HepG2 (cell line): ENCODE results near the gene TMEM240. TPM values are rescaled to one million over a fixed set of nuclear protein-coding genes. Genes with fewer than 3 reads are reported as not detected.

Experiments used
- ATAC-seq: fragments of 200-7000 bp; cut with Tn5 transposase; 3 replicates; pipeline ENCODE4 v1.9.1; 2020; ENCODE audit warnings: mild to moderate bottlenecking, moderate library complexity
- BruUV-seq: library from RNA; stranded (reverse); fragments of 400-500 nt; replicated peaks from 2 replicates; lab custom pipeline; 2021; lab: Mats Ljungman, UMichigan
- CTCF ChIA-PET: fragments of 300-600 bp; formaldehyde crosslinking; extraction: SDS; loops from one replicate; lab custom pipeline; 2021; ENCODE audit warnings: low total read pairs, inconsistent platforms, low intra/inter-chr PET ratio; lab: Yijun Ruan, JAX
- POLR2A ChIA-PET: fragments of 350-600 bp; sonication (Branson Sonifier 250); formaldehyde crosslinking; loops from one replicate; lab custom pipeline; 2020; ENCODE audit warnings: antibody characterized with exemption, inconsistent platforms; lab: Yijun Ruan, JAX
- DNase-seq: peaks from one replicate; pipeline ENCODE4 v3.0.0-alpha.2; 2015; ENCODE audit warnings: low spot score
- FAIRE-seq: peaks from 3 replicates; lab custom pipeline; 2011; peaks lifted over from hg19 to GRCh38; lab: Jason Lieb, UNC
- H2AFZ ChIP-seq: one replicate; pipeline ENCODE4 v1.6.1; 2011; ENCODE audit warnings: low read length, inconsistent platforms
- H3K27ac ChIP-seq: fragments of 300-600 bp; 3 replicates; pipeline ENCODE4 v1.8.0; 2011; ENCODE audit warnings: mixed run types, mild to moderate bottlenecking, mixed read lengths, low read length, inconsistent platforms; ENCODE audit not compliant: insufficient read depth; ENCODE audit errors: extremely low read length
- H3K27me3 ChIP-seq, 2 experiments: fragments of 200-600 bp in 1 of 2; 2 replicates in 1 of 2; 3 replicates in 1 of 2; pipeline versions ENCODE4 v1.6.0 to v1.8.0; 2011; ENCODE audit warnings: low read length in 2 of 2, mild to moderate bottlenecking in 2 of 2, moderate library complexity in 2 of 2, inconsistent platforms in 1 of 2; ENCODE audit not compliant: insufficient read depth in 2 of 2, control insufficient read depth in 1 of 2
- H3K36me3 ChIP-seq, 2 experiments: fragments of 200-600 bp in 1 of 2; replicated peaks in 1 of 2; 2 replicates in 1 of 2; 3 replicates in 1 of 2; pipeline versions ENCODE4 v1.5.1 to v1.8.0; 2011; ENCODE audit warnings: low read length in 2 of 2, inconsistent platforms in 1 of 2; ENCODE audit not compliant: insufficient read depth in 2 of 2, control insufficient read depth in 1 of 2
- H3K4me1 ChIP-seq: 2 replicates; pipeline ENCODE4 v1.5.1; 2012; ENCODE audit warnings: low read length, inconsistent platforms; ENCODE audit not compliant: insufficient read depth
- H3K4me2 ChIP-seq: 2 replicates; pipeline ENCODE4 v1.6.0; 2011; ENCODE audit warnings: low read depth, low read length, inconsistent platforms
- H3K4me3 ChIP-seq, 3 experiments: fragments of 200-600 bp in 1 of 3; sonication (generic), shearing (Covaris generic) in 1 of 3; replicated peaks in 1 of 3; 2 replicates each; pipeline ENCODE4 v1.5.1; 2011 to 2016; ENCODE audit warnings: low read length in 3 of 3, inconsistent platforms in 2 of 3, low read depth in 2 of 3, mild to moderate bottlenecking in 2 of 3, control low read depth in 1 of 3, mixed read lengths in 1 of 3; ENCODE audit not compliant: insufficient read depth in 1 of 3
- H3K79me2 ChIP-seq: one replicate; pipeline ENCODE4 v1.6.1; 2011; ENCODE audit warnings: low read length, inconsistent platforms; ENCODE audit not compliant: insufficient read depth
- H3K9ac ChIP-seq: 2 replicates; pipeline ENCODE4 v1.6.0; 2011; ENCODE audit warnings: mild to moderate bottlenecking, low read depth, low read length, inconsistent platforms; ENCODE audit not compliant: insufficient read depth
- H3K9me3 ChIP-seq: 2 replicates; pipeline ENCODE4 v1.5.1; 2012; ENCODE audit warnings: mild to moderate bottlenecking, low read length
- H4K20me1 ChIP-seq: 2 replicates; pipeline ENCODE4 v1.6.0; 2011; ENCODE audit warnings: inconsistent platforms, mild to moderate bottlenecking, low read length, moderate library complexity; ENCODE audit not compliant: insufficient read depth
- FIP1L1 ChIP-seq: fragments of 200-400 bp; formaldehyde crosslinking; IDR thresholded peaks from 2 replicates; pipeline ENCODE4 v1.6.1; 2018; ENCODE audit warnings: low read depth, mild to moderate bottlenecking, low read length, moderate library complexity, borderline replicate concordance; ENCODE audit not compliant: insufficient read depth
- FOXK2 ChIP-seq: fragments of 450-650 bp; IDR thresholded peaks from 2 replicates; pipeline ENCODE4 v1.6.1; 2016
- HES4 ChIP-seq: sonication (generic); formaldehyde crosslinking; IDR thresholded peaks from 2 replicates; pipeline ENCODE4 v1.9.0; 2021; ENCODE audit warnings: mild to moderate bottlenecking, missing genetic modification reagents, borderline replicate concordance
- HNF4A ChIP-seq: sonication (generic); formaldehyde crosslinking; IDR thresholded peaks from 2 replicates; pipeline ENCODE4 v1.4.0; 2020; ENCODE audit warnings: missing genetic modification reagents
- KIAA2018 ChIP-seq: sonication (generic); formaldehyde crosslinking; IDR thresholded peaks from 2 replicates; pipeline ENCODE4 v1.5.0; 2020; ENCODE audit warnings: mild to moderate bottlenecking, missing genetic modification reagents, borderline replicate concordance
- RBAK ChIP-seq: sonication (generic); formaldehyde crosslinking; IDR thresholded peaks from 2 replicates; pipeline ENCODE4 v1.5.1; 2020; ENCODE audit warnings: mild to moderate bottlenecking, missing genetic modification reagents
- RNF2 ChIP-seq: fragments of 450-650 bp; conservative IDR thresholded peaks from 2 replicates; pipeline ENCODE4 v1.6.1; 2016; ENCODE audit warnings: low read depth
- ZFYVE20 ChIP-seq: sonication (generic); formaldehyde crosslinking; IDR thresholded peaks from 2 replicates; pipeline ENCODE4 v1.8.0; 2023; ENCODE audit warnings: low read depth, mild to moderate bottlenecking, moderate library complexity, missing genetic modification reagents, borderline replicate concordance
- ZNF143 ChIP-seq: sonication (generic); formaldehyde crosslinking; IDR thresholded peaks from 2 replicates; pipeline ENCODE4 v1.4.0; 2020; ENCODE audit warnings: missing genetic modification reagents
- ZNF225 ChIP-seq: sonication (generic); formaldehyde crosslinking; IDR thresholded peaks from 2 replicates; pipeline ENCODE4 v1.4.0; 2020; ENCODE audit warnings: mild to moderate bottlenecking, missing genetic modification reagents
- ZNF234 ChIP-seq: sonication (generic); formaldehyde crosslinking; conservative IDR thresholded peaks from 2 replicates; pipeline ENCODE4 v1.5.1; 2020; ENCODE audit warnings: mild to moderate bottlenecking, missing genetic modification reagents
- ZNF263 ChIP-seq: sonication (generic); formaldehyde crosslinking; IDR thresholded peaks from 2 replicates; pipeline ENCODE4 v1.4.0; 2020; ENCODE audit warnings: missing genetic modification reagents
- ZNF580 ChIP-seq: IDR thresholded peaks from 2 replicates; pipeline ENCODE4 v1.6.1; 2016; ENCODE audit warnings: low read depth, borderline replicate concordance
- ZNF589 ChIP-seq: sonication (generic); formaldehyde crosslinking; conservative IDR thresholded peaks from 2 replicates; pipeline ENCODE4 v1.8.0; 2022; ENCODE audit warnings: mild to moderate bottlenecking, moderate library complexity, missing genetic modification reagents
- WGBS: methylation state at CpG from one replicate; pipeline ENCODE4 v1.1.6; 2017; ENCODE audit warnings: low lambda C conversion rate; 5-methylcytosine and 5-hydroxymethylcytosine counted together
- in situ Hi-C: cut with HindIII; loops from 2 replicates; pipeline ENCODE4 v1.10.0; 2017; ENCODE audit warnings: low pct_unique_long_range_greater_than_20kb; ENCODE audit not compliant: extremely low pct_ligation_motif_present
- intact Hi-C: fragments of 100-400 bp; cut with micrococcal nuclease; formaldehyde crosslinking; loops from one replicate; pipeline ENCODE4 v1.10.0; 2022; ENCODE audit not compliant: unreplicated experiment
- polyA plus RNA-seq, 8 experiments: library from polyadenylated mRNA; depleted of rRNA in 3 of 8; stranded (reverse) in 7 of 8; unstranded in 1 of 8; fragments of >200 nt; fragmentation: Illumina TruSeq in 4 of 8; extraction: Trizol in 4 of 8; gene quantifications; 2 replicates each; pipeline versions ENCODE4 v1.2.1 to v1.2.3, GENCODE V29; 2011 to 2016; ENCODE audit warnings: low read depth in 4 of 8, missing spikeins in 1 of 8, mixed read lengths in 1 of 8; ENCODE audit not compliant: insufficient read depth in 1 of 8
- total RNA-seq, 5 experiments: library from RNA; depleted of rRNA; stranded (reverse); fragments of >200 nt; fragmentation: Illumina TruSeq; extraction: Trizol; gene quantifications; 2 replicates each; pipeline ENCODE4 v1.2.3, GENCODE V29; 2016; ENCODE audit warnings: low read depth in 1 of 5

Gene TMEM240
- total and polyA plus RNA-seq, 2 of the 13 experiments (the other 11 are each of a cell fraction or from before 2014, with no cell fraction given) = 0.17 TPM; not detected in 1

- ATAC-seq = no peak
- no peak overlapping the region for H3K9ac ChIP-seq
- H3K27ac ChIP-seq = no peak overlapping the region
- FAIRE-seq = no peak
- no peaks in the 10 kb centered on the region for H3K4me1 ChIP-seq
- H2AFZ ChIP-seq = no peak overlapping the region
- H3K4me3 ChIP-seq = no peak overlapping the region
- in situ Hi-C loops (no loop called here), intact Hi-C loops (no loop called here)
- H3K9me3 ChIP-seq = no peaks in the 10 kb centered on the region
- H3K4me2 ChIP-seq = no peak overlapping the region
- BruUV-seq = no TSS peak
- no peaks in the 10 kb centered on the region for H3K79me2 ChIP-seq
- no peaks in the 10 kb centered on the region for H3K27me3 ChIP-seq
- 84% methylated on average over 8 of the region's 9 CpGs for WGBS
- H4K20me1 ChIP-seq = no peaks in the 10 kb centered on the region
- CTCF ChIA-PET = no interaction called here
- POLR2A ChIA-PET = no interaction called here
- DNase-seq = no peak
- peaks cover 3 to 7% of the 10 kb centered on the region in 2 experiments; a peak in 2 of 5 replicates for H3K36me3 ChIP-seq
- TF ChIP-seq KIAA2018 (CRISPR knock-in tag) (no peak), ZNF589 (CRISPR knock-in tag) (no peak), ZNF263 (CRISPR knock-in tag) (no peak), RBAK (CRISPR knock-in tag) (no peak), FOXK2 (no peak), ZNF143 (CRISPR knock-in tag) (no peak), HNF4A (CRISPR knock-in tag) (no peak), HES4 (CRISPR knock-in tag) (no peak), ZNF234 (no peak), ZNF580 (CRISPR knock-in tag) (no peak), ZFYVE20 (no peak), ZNF225 (CRISPR knock-in tag) (no peak), RNF2 (no peak), FIP1L1 (no peak)
These were observed 6.6 kb upstream of the TMEM240 start for GRCh38 chr1:1547011-1547410.
